GM12873 (cell line): ENCODE data around the gene TMEM72.

Source experiments
- TF ChIP-seq, protein P1 (sequence below): IDR thresholded peaks from 2 replicates; pipeline ENCODE4 v1.5.1; 2012; ENCODE audit warnings: low read depth, mild to moderate bottlenecking, moderate library complexity, low read length, control low read depth; ENCODE audit not compliant: insufficient read depth; ENCODE audit errors: missing control alignments

TMEM72 gene

DNA sequence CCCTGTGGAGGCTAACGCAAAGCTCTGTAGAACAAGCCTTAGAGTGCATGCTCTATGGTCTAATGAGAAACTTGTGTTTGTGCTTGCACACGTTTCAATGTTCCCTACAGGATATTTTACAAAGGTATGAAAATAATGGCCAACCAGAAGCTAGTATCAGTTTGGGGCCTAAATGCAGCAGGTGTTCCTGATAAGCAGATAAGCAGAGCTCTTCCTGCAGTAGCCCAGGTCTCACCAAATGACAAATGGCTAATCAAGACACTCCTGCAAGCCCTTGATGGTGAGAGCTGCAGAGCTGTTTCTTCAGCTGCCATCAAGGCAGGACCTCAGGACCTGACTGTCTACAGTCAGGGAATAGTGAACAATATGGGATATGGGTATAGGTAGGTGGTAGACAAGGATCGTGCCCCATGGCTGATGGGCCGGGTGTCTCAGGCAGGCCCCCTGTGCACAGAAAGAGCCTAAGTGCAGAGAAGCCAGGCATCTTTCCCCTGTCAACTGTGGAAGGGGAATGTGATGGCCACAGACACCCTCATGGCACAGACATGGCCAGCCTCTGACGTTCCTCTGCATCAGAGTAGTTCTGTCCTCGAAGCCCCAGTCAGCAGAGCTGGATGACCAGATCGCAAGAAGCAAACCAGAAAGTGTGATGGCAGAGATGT, 25.3 kb downstream of the TMEM72 start:
- TF ChIP-seq, protein P1, sequence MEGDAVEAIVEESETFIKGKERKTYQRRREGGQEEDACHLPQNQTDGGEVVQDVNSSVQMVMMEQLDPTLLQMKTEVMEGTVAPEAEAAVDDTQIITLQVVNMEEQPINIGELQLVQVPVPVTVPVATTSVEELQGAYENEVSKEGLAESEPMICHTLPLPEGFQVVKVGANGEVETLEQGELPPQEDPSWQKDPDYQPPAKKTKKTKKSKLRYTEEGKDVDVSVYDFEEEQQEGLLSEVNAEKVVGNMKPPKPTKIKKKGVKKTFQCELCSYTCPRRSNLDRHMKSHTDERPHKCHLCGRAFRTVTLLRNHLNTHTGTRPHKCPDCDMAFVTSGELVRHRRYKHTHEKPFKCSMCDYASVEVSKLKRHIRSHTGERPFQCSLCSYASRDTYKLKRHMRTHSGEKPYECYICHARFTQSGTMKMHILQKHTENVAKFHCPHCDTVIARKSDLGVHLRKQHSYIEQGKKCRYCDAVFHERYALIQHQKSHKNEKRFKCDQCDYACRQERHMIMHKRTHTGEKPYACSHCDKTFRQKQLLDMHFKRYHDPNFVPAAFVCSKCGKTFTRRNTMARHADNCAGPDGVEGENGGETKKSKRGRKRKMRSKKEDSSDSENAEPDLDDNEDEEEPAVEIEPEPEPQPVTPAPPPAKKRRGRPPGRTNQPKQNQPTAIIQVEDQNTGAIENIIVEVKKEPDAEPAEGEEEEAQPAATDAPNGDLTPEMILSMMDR, result no peak

- TF ChIP-seq, protein P1, result no peak
These were observed 26.3 kb downstream of the TMEM72 start for GRCh38 chr10:44937196-44938005.

- TF ChIP-seq, protein P1, result no peak
These were observed 27.8 kb downstream of the TMEM72 start for GRCh38 chr10:44938956-44939355.

- TF ChIP-seq, protein P1, result no peak
These were observed 28.7 kb downstream of the TMEM72 start for GRCh38 chr10:44939691-44940401.

GRCh38 chr10:44944354-44944753, 33.2 kb downstream of the TMEM72 start:
- TF ChIP-seq, protein P1, result no peak

- TF ChIP-seq, protein P1, result no peak
These were observed 35.1 kb downstream of the TMEM72 start for GRCh38 chr10:44946205-44946604.
